HG02852 (cell line): Measurements from ENCODE around the gene FTHL17.
A peak's percentile ranks its signal among the peaks of the same experiment; 100 is the strongest.

ENCODE experiments used
- ATAC-seq: cut with Tn5 transposase; IDR thresholded peaks from one replicate; pipeline ENCODE4 v1.9.1; 2021; ENCODE audit warnings: mild to moderate bottlenecking, moderate library complexity; ENCODE audit not compliant: unreplicated experiment

Gene FTHL17

GRCh38 chrX:31071725-31072124 lies at the start of gene FTHL17:
FTHL17 (minus strand) TSS chrX:31072041; CDS start chrX:31071953, 88 bp downstream.
- no peak for ATAC-seq

GRCh38 chrX:31117266-31117665 lies 45.4 kb upstream of the FTHL17 start:
- no peak for ATAC-seq

- ATAC-seq: no peak
Observed at GRCh38 chrX:31115398-31115797, 43.6 kb upstream of the FTHL17 start.

DNA sequence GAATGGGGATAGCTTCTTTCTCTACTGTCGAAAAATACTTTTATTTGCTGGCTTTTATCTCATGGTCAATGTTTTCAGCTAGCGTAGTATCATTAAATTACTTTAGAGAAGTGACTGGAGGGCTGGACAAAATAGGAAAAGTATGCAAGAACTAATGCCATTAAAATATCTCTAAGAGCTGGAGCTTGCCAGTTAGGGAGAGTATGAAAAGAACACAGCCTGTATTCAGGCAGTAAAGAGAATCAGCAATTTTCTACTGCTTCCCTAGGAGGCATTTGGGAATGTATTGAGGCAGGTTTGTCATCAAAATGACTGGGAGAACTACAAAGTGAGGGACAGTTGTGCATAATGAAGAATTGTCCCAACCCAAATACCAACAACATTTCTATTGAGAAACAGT lies 43.0 kb upstream of the FTHL17 start:
- ATAC-seq: no peak

- ATAC-seq: no peak
Observed at GRCh38 chrX:31112226-31112999, 40.6 kb upstream of the FTHL17 start.

DNA sequence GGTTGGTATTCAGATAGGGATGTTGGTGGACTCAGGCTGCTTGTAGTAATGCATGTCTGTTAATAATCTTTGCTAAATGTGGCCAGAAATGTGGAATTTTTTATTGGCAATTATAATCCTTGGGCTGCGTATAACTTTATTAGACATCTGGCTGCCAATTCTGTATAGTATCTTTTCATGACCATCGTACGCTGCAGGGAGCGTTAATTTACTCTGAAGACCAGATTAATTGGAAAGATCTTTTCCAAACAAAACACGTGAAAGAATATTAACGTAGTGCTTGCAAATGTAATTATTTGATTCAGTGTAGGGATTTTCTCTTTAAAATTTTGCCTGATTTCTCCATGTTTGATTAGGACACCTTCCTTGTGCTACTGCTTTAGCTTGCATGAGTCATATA lies 38.8 kb upstream of the FTHL17 start:
- ATAC-seq: no peak

DNA sequence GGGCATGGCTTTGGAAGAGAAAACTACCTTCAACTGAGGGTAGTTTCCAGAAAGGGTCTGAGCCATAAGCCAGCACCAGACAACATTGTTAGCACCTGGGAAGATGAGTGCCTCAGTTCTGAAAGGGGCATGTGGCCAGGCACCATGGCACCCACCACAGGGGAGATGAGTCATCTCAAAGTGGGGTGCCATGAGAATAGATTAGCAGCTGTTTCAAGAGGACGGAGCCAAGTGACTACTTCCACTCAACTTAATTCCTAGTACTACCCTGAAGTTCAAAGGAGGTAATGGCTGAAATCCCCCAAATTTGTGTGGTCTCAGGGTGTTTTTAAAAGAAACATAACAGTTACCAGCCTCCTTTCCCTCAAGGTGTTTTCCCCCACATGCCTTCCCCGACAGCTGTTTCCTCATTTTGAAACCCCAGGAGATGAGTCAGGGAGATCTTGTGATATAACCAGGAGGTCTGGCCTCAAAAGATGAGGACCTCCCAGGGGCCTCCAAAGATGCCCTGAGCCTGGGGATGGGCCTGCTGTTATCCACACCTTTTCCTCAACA lies 27.8 kb upstream of the FTHL17 start:
- ATAC-seq: peak; percentile 76

DNA sequence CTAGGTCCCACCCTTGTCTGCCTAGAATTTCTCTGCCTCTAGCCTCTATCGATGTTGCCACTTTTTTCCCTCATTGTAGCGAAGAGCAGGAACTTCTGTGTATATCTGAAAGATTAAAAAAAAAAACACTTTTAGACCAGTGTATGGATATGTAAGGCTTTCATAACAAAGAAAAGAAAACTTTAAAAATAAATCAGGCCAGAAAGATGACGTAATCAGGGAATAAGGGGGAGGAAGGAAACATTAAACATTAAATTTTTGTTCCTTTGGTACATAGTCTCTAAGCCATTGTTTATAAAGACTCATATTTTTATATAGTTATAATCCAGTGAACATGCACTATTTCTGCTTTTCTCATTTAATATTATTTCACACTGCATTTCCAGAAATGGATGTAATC lies 26.2 kb upstream of the FTHL17 start:
- no peak for ATAC-seq

DNA sequence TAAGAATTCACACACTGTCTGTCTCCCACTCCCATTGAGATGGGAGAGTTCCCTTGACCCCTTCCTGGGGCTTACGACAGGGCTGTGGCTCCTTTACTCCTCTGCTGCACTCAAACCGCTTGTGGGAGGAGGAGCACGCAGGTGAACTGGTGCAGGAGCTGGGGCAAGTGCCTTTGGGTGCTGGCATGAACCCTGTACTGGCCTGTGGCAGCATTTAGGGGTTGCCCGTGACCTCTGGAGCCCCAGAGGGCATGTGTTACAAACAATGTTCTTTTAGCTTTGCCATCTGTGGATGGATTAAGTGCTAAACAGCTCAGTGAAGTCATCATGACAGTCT lies 21.8 kb upstream of the FTHL17 start:
- peak; percentile 12 for ATAC-seq

- peak; percentile 70 for ATAC-seq
Observed at GRCh38 chrX:31092970-31093638, 21.3 kb upstream of the FTHL17 start.

DNA sequence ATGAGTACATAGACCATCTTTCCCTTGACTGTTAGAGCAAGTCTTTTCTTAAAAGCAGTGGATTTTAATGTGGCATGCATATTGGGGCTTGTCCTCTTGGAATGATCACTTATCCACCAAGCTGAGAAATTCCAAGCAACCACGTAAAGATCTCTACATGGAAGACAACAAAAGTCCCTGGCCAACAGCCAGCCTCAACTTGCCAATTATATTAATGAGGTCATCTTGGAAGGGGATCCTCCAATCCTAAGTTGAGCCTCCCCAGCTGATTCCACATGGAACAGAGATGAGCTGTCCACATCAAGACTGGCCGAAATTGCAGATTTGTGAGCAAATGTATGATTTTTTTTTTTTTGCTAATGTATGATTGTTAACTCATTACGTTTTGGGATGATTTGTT lies 20.6 kb upstream of the FTHL17 start:
- ATAC-seq: peak; percentile 22

DNA sequence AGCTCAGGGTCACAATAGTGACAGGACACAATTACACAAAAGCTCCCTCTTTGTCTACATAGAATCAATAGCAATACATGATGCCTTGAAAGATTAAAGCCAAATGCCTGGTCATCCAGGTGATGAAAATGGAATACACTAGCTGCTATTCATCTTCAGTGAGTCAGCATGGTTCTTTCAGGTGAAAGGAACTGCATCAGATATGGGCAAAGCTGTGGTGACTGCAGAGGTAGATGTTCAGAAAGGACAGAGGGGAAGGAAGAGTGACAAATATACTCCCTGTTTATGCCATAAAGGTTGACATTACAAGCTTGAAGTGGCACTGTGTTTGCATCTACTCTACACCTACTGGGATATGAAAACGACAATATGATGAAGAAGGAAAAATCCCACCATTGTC lies 20.0 kb upstream of the FTHL17 start:
- no peak for ATAC-seq

DNA sequence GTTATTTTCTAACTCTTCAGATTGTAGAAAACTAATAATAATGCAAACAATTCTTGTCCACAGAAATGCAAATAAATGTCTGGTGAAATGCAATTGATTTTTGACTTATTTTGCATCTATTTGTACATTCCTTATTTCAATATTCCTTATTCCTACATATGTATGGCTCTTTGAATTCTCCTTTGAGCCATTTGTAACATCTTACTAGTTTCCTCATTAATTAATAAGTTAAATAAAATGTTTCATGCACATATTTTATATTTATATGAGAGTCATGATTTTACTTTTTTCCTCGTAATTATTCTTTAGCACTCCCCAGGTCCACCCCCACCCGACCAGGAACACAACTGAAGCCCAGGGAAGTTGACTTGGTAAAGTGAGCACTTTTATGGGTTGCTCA lies 2.7 kb upstream of the FTHL17 start:
- no peak for ATAC-seq

DNA sequence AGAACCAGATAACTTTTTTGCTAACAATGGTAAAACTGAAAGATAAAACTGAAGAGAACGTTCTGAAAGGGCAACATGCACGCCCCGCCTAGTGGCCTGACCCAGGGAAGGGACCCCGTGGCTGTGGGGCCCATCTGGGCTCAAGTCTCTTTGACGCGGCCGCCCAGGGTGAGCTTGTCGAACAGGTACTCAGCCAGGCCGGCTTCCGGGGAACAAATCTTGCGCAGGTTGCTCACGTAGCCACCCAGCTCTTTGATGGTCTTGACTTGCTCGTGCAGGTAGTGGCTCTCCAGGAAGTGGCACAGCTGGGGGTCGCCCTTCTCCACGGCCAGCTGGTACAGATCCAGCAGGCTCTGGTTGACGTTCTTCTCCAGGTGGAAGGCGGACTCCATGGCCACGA lies 579 bp downstream of the FTHL17 start:
- no peak for ATAC-seq

DNA sequence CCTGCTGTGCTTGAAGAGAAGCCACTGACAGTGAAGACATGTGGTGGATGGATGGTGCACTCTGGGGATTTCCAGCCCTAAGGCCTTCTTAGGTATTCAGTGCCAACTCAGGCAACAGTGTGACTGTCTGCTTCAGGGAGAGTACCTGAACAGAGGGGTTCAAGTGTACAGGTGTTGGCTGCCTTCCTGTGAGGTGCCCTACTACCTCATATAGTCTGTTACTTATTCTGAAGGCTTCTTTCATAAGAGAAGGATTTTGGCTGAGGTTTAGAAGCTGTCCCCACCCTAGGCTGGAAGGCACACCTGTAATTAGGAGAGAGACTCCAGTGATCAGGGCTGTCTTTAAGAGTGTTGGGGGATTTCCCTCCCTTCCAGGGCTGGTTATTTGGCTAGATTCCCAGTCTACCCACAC lies 1.8 kb downstream of the FTHL17 start:
- ATAC-seq: peak; percentile 65

DNA sequence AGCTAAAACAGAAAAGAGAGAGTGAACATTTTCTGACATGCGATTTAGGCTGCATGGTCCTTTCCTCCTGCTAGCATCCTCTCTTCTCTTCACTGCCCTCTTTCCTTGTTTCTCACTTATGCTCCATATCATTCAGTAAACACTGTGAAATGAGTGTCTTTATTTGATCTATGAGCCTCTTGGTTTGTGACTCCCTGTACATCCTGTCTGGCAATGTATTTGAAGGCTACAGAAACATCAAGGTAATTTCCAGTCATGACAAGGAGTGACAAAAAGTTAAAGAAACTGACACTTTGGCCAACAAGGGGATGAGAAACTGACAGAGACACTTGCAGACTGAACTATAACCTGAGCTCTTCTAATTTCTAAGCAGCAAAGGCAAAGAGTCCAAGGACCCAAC lies 8.7 kb downstream of the FTHL17 start:
- no peak for ATAC-seq

DNA sequence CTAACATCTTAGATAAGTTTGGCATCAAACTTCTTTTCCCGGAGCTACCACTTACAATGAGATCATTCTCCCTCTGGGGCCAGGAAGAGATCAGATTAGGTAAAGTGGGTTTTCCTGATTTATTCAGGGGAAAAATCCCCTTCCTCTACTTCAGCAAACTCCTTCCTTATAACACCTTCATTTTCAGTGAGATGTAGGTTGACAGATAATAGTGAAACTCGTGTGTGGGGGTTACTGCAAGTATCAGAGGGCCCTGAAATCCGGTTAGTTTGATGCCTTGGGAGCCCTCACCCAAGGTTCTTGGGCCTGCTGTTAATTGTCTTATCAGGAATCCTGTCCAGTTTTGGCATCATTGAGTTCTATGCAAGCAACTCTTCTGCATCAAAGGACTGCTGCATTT lies 10.8 kb downstream of the FTHL17 start:
- ATAC-seq: peak; percentile 88

DNA sequence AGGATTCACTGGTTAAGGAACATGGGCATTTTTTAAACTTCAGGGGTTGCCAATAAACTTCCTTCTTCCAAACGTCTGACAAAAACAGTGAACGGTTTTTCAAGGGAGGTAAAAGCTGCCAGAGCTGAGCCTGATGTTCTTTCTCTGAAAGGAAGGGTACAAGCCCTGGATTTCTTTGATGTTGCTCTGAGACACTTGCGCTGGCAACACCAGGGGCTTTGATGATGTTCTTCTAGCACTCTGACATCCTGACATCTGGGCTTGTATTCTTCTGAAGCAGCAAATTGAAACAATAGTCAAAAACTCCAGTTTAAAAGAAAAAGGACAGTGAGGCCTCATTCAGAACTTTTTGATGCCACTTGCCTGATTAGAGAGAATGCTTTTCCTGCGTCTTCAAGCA lies 11.8 kb downstream of the FTHL17 start:
- no peak for ATAC-seq

GRCh38 chrX:31058284-31058683 lies 13.6 kb downstream of the FTHL17 start:
- ATAC-seq: no peak

- ATAC-seq: no peak
Observed at GRCh38 chrX:31057691-31058090, 14.2 kb downstream of the FTHL17 start.

DNA sequence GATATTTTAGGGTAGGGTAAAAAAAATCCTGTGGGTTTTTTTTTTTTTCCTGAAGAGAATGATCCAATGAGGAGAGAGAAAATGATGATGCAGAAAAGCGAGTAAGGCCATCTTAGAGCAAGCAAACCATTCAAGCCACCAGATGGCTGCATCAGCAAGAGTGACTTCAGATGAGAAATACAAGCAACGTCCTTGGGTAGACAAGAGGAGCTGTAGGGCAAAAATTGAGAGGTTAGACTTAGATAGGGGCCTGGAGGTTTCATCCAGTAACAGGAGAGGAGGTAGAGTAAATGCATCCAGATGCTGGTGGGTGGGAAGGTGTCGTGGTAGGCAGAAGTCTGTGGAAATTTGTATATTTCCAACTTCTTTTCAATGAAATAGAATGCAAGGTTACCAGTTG lies 14.6 kb downstream of the FTHL17 start:
- no peak for ATAC-seq

- no peak for ATAC-seq
Observed at GRCh38 chrX:31053621-31054020, 18.2 kb downstream of the FTHL17 start.
